LHCN-M2 (cell line): ENCODE data around the gene IGFL4. TPM values are rescaled to one million over a fixed set of nuclear protein-coding genes. Genes with fewer than 3 reads are reported as not detected.

ENCODE experiments used
- DNase-seq: peaks from one replicate; pipeline ENCODE4 v3.0.0-alpha.2; 2012; ENCODE audit warnings: low read depth
- total RNA-seq: library from RNA; depleted of rRNA; stranded (reverse); fragments of >200 nt; gene quantifications from 2 replicates; pipeline ENCODE4 v1.2.3, GENCODE V29; 2014

IGFL4 gene
- total RNA-seq, 1 experiment from 2014 or later, result not detected

- no peak for DNase-seq
Observed at GRCh38 chr19:46063201-46063600, 22.4 kb upstream of the IGFL4 start.

DNA sequence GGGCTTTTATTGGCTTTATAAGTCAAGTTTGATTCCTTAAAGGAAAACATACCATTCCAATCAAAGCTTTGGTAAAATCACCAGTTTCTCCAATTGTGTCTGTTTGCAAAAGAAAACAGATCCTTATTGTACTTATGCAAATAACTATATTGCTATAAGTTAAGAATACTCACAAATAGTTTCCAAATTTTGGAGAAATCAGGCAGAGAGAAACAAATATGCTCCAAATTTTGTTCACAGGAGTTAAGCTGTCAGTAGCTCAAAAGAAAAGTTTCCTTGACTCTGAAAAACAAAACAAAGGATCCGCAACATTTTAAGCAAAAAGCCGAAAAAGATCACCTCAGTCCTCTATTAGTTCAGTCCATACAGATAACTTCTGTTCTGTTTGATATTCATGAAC lies 19.2 kb upstream of the IGFL4 start:
- no peak for DNase-seq

DNA sequence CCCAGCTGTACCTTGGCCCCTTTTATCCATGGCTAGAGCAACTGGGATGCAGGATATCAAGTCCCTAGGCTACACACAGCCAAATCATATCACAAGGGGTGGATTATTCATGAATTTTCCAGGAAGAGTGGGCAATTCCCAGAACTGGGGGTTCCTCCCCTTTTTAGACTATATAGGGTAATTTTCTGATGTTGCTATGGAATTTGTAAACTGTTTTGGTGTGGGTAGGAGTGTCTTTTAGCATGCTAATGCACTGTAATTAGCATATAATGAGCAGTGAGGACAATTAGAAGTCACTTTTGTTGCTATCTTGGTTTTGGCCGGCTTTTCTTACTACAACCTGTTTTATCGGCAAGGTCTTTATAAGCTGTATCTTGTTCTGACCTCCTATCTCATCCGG lies 18.0 kb upstream of the IGFL4 start:
- DNase-seq, result no peak

DNA sequence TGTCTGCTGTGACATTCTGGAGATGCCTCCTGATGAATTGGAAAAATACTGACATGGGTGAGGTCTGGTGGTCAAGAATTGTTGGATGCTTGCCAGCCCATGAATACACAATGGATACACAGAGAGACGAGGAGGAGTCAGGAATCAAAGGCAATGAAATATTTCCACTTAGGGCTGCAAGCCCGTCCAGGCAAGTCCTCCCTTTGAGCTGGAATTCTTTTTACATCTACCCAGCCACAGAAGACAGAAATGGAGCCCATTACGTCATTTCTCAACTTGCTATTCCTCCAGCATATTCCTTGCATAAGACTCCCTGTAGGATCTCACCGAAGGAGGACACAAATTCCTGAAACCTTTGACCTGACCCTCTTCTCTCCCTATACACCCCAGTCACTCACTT lies 15.7 kb upstream of the IGFL4 start:
- no peak for DNase-seq

DNA sequence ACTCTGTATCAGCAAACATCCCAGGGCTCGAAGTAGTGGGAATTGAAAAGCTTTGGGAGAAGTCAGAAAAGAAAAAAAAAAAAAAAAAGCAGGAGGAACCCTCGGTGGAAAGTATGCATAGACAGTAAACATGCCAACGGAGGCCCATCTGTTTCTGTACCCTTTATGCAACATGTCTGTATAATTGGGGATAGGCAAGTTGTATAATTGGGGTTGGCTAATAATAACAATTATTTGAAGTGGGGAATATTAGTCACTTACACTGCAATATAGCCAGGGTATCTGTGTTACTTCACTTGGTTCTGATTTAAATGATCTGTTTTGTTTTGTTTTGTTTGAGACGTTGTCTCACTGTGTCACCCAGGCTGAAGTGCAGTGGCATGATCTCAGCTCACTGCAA lies 12.1 kb upstream of the IGFL4 start:
- DNase-seq, result no peak

GRCh38 chr19:46049597-46049996 lies 8.8 kb upstream of the IGFL4 start:
- DNase-seq, result no peak

GRCh38 chr19:46043519-46043918 lies 2.7 kb upstream of the IGFL4 start:
- DNase-seq, result no peak

GRCh38 chr19:46042252-46042883 lies 1.6 kb upstream of the IGFL4 start:
- no peak for DNase-seq

DNA sequence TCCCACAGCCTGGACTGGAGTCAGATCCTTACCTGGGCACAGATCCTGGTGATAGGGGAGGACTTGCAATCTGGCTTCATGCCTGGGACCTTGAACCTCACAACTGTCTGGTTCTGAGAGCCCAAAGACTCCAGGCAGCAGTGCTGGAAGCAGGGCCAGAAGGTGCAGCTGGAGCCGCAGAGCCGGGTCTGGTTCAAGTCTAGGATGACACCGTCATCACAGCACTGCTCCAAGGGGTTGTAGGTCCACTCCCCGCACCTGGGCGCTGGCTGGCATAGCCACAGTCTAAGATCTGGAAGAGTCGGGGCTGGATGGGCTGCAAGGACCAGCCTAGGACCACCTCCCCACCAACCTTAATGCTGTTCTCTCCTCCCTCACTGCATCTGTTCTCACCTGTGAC lies 677 bp downstream of the IGFL4 start:
- no peak for DNase-seq

DNA sequence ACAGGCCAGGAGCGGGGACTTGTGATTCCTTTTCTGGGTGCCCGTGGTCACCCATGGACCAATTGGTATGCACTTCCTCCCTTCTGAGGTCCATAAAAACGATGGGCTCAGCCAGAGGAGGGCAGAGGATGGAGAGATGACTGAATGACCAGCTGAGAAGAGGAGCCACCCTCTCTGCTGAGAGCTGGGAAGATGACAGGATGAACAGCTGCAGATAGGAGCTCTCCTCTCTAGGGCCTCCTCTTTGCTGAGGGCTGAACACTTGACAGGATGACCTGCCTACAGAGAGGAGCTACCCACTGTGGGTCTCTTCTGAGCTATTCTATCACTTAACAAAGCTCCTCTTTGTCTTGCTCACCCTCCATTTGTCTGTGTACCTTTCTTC lies 4.1 kb downstream of the IGFL4 start:
- DNase-seq, result peak; percentile 48

DNA sequence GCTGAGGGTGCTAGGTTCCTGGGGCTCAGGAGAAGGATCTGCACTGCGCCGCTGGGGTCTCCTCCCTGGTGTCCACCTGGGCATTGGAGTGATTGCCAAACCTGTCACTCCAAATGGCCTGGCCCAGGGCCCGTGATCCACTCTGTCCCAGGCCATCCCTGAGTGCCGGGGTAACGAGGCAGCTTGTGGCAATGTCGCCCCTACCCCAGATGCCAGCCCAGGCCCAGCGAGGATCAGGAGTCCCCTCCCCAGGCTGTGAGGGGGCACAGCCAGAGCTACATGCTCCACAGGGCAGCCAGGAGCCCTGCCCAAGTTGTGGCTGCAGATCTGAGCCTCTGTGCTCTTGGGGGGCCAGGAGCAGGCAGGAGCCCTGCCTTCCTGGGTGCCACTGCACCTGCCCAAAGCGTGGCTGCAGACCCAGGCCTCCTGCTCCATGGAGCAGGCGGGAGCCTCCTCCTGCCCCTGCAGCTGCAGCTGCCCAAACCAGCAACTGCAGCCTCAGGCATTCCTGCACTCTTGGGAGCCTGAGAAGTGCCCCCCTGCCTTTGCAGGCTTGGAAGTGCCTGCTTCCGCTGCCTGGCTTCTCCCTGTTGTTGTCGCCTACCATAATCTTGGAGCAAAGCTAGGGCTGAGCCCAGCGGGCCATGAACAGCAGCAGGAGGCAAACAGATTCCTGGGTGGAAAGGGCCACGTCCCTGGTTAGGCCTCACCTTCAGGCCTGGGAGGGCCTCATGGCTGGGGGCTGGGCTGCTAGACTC lies 4.6 kb downstream of the IGFL4 start:
- no peak for DNase-seq

DNA sequence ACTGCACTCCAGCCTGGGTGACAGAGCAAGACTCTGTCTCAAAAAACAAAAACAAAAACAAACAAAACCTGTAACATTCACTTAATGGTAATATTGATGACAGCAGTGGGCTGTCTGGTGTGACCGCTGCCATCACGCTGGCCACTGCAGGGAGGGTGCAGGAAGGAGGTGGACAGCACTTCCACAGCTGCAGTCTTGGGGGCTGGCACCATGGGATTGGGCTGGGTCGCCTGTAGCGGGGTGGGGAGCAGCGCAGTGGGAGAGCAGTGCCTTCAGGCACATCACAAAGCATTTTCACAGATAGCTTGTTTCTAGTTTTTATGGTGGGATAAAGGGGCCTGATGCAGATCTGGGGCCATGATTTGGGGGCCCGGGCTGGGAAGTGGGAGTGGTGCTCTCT lies 5.3 kb downstream of the IGFL4 start:
- no peak for DNase-seq

- no peak for DNase-seq
Observed at GRCh38 chr19:46033401-46033800, 7.4 kb downstream of the IGFL4 start.

DNA sequence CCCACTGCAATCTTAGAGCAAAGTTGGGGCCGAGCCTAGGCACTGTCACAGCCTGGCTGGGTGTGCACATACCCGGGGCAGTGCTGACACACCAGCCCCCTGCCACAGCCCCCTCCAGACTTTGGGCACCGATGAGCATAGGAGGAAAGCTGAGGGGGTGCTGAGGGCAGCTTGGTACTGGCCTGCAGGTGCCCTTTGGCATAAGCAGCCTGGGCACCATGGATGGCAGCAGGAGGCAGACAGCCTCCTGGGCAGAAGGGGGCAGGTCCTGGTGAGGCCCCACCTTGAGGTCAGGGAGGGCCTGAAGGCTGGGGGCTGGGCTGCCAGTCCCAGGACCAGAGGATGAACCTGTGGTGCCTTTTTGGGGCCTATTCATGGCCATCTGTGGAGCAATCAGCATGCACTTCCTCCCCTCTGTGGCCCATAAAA lies 8.2 kb downstream of the IGFL4 start:
- DNase-seq, result no peak

- DNase-seq, result peak; percentile 52
Observed at GRCh38 chr19:46031781-46032596, 8.8 kb downstream of the IGFL4 start.

DNA sequence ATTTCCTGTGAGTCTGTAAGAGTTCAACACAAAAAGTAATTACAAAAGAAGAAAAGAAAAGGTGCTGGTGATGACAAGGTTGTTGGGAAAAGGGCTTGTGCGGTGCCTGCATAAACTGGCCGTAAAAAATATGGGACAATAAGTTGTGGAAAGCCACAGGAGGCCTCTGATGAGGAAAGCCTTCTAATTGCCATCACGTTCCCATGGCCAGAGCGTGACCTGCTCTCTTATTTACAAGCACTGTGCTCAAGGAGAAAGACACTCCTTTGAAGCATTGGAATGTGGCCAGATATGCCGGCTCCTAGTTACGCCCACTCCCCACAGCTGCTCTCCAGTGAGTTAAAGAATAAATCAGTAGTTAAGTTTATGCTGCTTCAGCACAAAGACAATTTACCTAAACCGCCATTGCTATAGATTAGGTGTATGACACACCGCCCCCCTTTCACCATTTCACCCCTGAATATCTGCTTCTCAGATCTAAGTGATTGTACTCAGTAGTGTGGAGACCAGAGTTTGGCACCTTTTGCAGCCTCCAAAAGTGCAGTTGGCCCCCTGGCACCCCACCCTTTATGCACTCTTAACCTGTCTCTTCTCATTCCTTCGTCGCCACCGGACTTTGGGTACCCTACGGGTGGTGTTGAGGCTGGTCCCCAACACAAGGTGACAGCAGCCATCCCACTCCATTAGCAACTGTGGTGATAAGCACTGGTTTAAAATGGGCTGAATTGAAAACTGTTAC lies 9.8 kb downstream of the IGFL4 start:
- DNase-seq, result no peak

GRCh38 chr19:46025835-46026234 lies 15.0 kb downstream of the IGFL4 start:
- no peak for DNase-seq

DNA sequence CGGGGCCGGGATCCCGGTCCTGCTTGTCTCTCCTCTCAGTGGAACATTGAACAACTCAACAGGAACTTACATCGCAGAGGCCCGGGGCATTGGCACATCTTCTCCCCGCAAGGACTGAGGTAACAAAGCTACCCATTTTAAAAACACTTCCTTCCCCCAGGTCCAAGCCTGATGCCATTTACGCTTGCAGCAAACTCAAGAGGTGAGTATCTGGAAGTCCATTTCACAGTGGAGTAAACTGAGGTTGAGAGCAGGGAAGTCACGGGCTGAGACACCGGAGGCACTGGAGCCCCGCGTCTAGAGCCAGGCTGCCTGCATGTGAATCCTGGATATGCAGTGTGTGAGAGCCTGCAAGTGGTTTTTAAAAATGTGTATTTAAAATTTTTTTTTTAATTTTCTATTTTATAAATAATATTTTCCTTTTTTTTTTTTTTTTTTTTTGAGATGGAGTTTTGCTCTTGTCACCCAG lies 17.5 kb downstream of the IGFL4 start:
- DNase-seq, result no peak

DNA sequence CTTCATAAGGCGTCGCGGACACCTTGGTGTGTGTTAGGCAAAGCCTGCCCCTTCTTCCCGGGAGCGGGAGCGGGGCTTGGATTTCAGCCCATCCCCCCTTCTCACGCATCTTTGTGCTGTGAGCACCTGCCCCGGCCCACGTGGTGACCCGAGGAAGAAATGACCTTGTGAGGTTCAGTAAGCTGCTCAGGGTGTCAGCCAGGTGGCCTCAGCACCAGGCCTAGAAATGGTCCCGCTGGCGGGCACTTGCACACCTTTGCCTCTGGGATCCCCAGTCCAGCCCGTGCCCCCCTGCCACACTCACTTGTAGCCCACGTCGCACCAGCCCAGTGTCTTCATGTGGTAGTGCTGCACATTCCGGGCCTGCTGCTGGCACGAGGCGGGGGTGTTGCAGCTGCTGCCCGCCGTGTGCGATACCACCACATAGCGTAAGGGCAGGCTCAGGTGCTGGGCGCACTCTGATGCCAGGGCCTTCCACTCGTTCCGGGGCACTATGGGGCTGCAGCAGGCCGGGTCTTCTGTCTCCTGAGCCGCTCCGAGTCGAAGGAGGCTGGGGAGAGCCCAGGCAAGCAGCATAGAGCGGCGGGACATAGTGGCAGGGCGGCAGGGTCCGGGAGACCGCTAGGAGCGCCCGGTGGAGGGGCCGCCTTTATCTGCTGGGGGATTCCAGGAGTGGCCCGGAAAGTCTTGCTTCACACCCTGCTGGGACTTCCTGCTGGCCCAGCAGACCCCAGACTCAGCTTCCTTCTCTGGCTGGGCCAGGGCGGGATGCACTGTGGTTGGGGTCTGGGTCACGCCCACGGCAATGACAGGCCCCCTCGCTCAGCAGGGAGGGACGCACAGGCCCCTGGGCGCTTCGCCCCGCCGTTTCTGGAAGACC lies 18.1 kb downstream of the IGFL4 start, which contains the start of gene PGLYRP1:
Gene PGLYRP1 (minus strand): TSS at position 623 of the 880 bp plus-strand sequence. CDS start 32 bp downstream, at position 591.
- no peak for DNase-seq

DNA sequence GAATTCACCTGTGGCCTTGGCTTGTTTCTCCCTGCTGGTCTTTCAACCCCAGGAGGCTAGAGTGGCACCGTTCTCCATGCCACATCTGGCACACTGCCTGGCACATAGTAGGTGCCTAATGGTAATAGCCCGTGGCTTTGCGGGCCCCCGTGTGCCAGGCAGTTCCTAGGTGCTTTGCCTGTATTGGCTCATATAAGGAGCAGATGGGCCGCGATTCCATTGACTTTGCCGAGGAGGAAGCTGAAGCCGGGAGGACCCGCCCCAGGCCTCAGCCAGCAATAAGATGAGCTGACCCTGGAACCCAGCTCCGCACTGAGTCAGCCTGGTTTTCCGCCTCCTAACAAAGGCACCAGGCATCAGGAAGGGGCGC lies 18.8 kb downstream of the IGFL4 start:
- no peak for DNase-seq
